HUES64 (cell line): Measurements from ENCODE around the gene KLHDC4.

Experiments used
- H3K27ac ChIP-seq: 2 replicates; pipeline ENCODE4 v1.7.0; 2013; ENCODE audit warnings: low read depth, low read length, inconsistent platforms
- H3K27me3 ChIP-seq: 2 replicates; pipeline ENCODE4 v1.6.1; 2013; ENCODE audit warnings: mild to moderate bottlenecking, low read length; ENCODE audit not compliant: insufficient read depth
- H3K36me3 ChIP-seq: 2 replicates; pipeline ENCODE4 v1.6.1; 2013; ENCODE audit warnings: mild to moderate bottlenecking, low read length; ENCODE audit not compliant: insufficient read depth
- H3K4me1 ChIP-seq: 2 replicates; pipeline ENCODE4 v1.6.1; 2013; ENCODE audit warnings: mild to moderate bottlenecking, low read length, moderate library complexity; ENCODE audit not compliant: insufficient read depth
- H3K4me3 ChIP-seq: 2 replicates; pipeline ENCODE4 v1.5.1; 2013; ENCODE audit warnings: mild to moderate bottlenecking, low read length, moderate library complexity
- H3K9ac ChIP-seq: 2 replicates; pipeline ENCODE4 v1.6.1; 2013; ENCODE audit warnings: mild to moderate bottlenecking, low read depth, low read length
- H3K9me3 ChIP-seq: 2 replicates; pipeline ENCODE4 v1.6.1; 2013; ENCODE audit warnings: low read depth, low read length; ENCODE audit not compliant: insufficient read depth
- WGBS: fragments of 150-250, 120-280 bp; methylation state at CpG from one replicate; pipeline ENCODE4 v1.1.7; 2013; ENCODE audit warnings: missing lambda C conversion rate; 5-methylcytosine and 5-hydroxymethylcytosine counted together

Gene KLHDC4

GRCh38 chr16:87680272-87680644 is 85.5 kb downstream of the KLHDC4 start:
- WGBS = 92% methylated on average over 17 of the region's 17 CpGs
- no peak overlapping the region for H3K27ac ChIP-seq
- H3K4me1 ChIP-seq = no peaks in the 10 kb centered on the region
- no peak overlapping the region for H3K9ac ChIP-seq
- no peak overlapping the region for H3K4me3 ChIP-seq
- H3K36me3 ChIP-seq = 0 out of 2 replicates have a peak, but pooled peaks cover 3% of the 10 kb centered on the region
- no peaks in the 10 kb centered on the region for H3K9me3 ChIP-seq
- no peaks in the 10 kb centered on the region for H3K27me3 ChIP-seq

- no peaks in the 10 kb centered on the region for H3K9me3 ChIP-seq
- H3K27me3 ChIP-seq = no peaks in the 10 kb centered on the region
- no peaks in the 10 kb centered on the region for H3K4me1 ChIP-seq
- 93% methylated on average over 18 of the region's 18 CpGs for WGBS
- H3K9ac ChIP-seq = no peak overlapping the region
- no peak overlapping the region for H3K4me3 ChIP-seq
- H3K36me3 ChIP-seq = 0 out of 2 replicates have a peak, but pooled peaks cover 3% of the 10 kb centered on the region
- no peak overlapping the region for H3K27ac ChIP-seq
Measured at GRCh38 chr16:87679593-87680271, 86.1 kb downstream of the KLHDC4 start.

- 0 out of 2 replicates have a peak, but pooled peaks cover 3% of the 10 kb centered on the region for H3K36me3 ChIP-seq
- no peak overlapping the region for H3K27ac ChIP-seq
- H3K4me1 ChIP-seq = no peaks in the 10 kb centered on the region
- H3K4me3 ChIP-seq = no peak overlapping the region
- H3K9me3 ChIP-seq = no peaks in the 10 kb centered on the region
- no peak overlapping the region for H3K9ac ChIP-seq
- 75% methylated on average over 14 of the region's 14 CpGs for WGBS
- no peaks in the 10 kb centered on the region for H3K27me3 ChIP-seq
Measured at GRCh38 chr16:87678618-87679017, 87.2 kb downstream of the KLHDC4 start.

GRCh38 chr16:87677830-87678229 is 88.0 kb downstream of the KLHDC4 start:
- H3K4me3 ChIP-seq = no peak overlapping the region
- H3K36me3 ChIP-seq = 0 out of 2 replicates have a peak, but pooled peaks cover 3% of the 10 kb centered on the region
- no peaks in the 10 kb centered on the region for H3K9me3 ChIP-seq
- H3K9ac ChIP-seq = no peak overlapping the region
- 90% methylated on average over 5 of the region's 5 CpGs for WGBS
- no peaks in the 10 kb centered on the region for H3K4me1 ChIP-seq
- H3K27me3 ChIP-seq = no peaks in the 10 kb centered on the region
- H3K27ac ChIP-seq = no peak overlapping the region

- no peak overlapping the region for H3K4me3 ChIP-seq
- 0 out of 2 replicates have a peak, but pooled peaks cover 3% of the 10 kb centered on the region for H3K36me3 ChIP-seq
- H3K27ac ChIP-seq = no peak overlapping the region
- WGBS = 54% methylated on average over 14 of the region's 15 CpGs
- H3K9ac ChIP-seq = no peak overlapping the region
- no peaks in the 10 kb centered on the region for H3K9me3 ChIP-seq
- no peaks in the 10 kb centered on the region for H3K4me1 ChIP-seq
- no peaks in the 10 kb centered on the region for H3K27me3 ChIP-seq
Measured at GRCh38 chr16:87675111-87675719, 90.6 kb downstream of the KLHDC4 start.

GRCh38 chr16:87674419-87674818 is 91.4 kb downstream of the KLHDC4 start:
- Histone ChIP-seq H3K4me3 (no peak overlapping the region), H3K9ac (no peak overlapping the region), H3K36me3 (0 out of 2 replicates have a peak, but pooled peaks cover 3% of the 10 kb centered on the region), H3K27me3 (no peaks in the 10 kb centered on the region), H3K9me3 (no peaks in the 10 kb centered on the region), H3K27ac (no peak overlapping the region), H3K4me1 (no peaks in the 10 kb centered on the region)
- WGBS = 96% methylated on average over 5 of the region's 5 CpGs

GRCh38 chr16:87671715-87672270 is 94.0 kb downstream of the KLHDC4 start:
- H3K9me3 ChIP-seq = no peaks in the 10 kb centered on the region
- H3K4me3 ChIP-seq = no peak overlapping the region
- H3K27me3 ChIP-seq = no peaks in the 10 kb centered on the region
- H3K27ac ChIP-seq = no peak overlapping the region
- H3K9ac ChIP-seq = no peak overlapping the region
- no peaks in the 10 kb centered on the region for H3K36me3 ChIP-seq
- 91% methylated on average over 20 of the region's 20 CpGs for WGBS
- no peaks in the 10 kb centered on the region for H3K4me1 ChIP-seq

- no peaks in the 10 kb centered on the region for H3K27me3 ChIP-seq
- 94% methylated on average over 13 of the region's 13 CpGs for WGBS
Measured at GRCh38 chr16:87671221-87671620, 94.6 kb downstream of the KLHDC4 start.

GRCh38 chr16:87669672-87670071 is 96.1 kb downstream of the KLHDC4 start:
- H3K4me3 ChIP-seq = no peak overlapping the region
- H3K9me3 ChIP-seq = no peaks in the 10 kb centered on the region
- no peak overlapping the region for H3K9ac ChIP-seq
- H3K27me3 ChIP-seq = no peaks in the 10 kb centered on the region
- WGBS = 89% methylated on average over 21 of the region's 21 CpGs
- H3K27ac ChIP-seq = no peak overlapping the region
- no peaks in the 10 kb centered on the region for H3K36me3 ChIP-seq
- no peaks in the 10 kb centered on the region for H3K4me1 ChIP-seq

More at GRCh38 chr16:87671221-87671620, 94.6 kb downstream of the KLHDC4 start:
- H3K9ac ChIP-seq = no peak overlapping the region
- no peak overlapping the region for H3K27ac ChIP-seq
- H3K9me3 ChIP-seq = no peaks in the 10 kb centered on the region
- H3K4me3 ChIP-seq = no peak overlapping the region
- H3K4me1 ChIP-seq = no peaks in the 10 kb centered on the region
- no peaks in the 10 kb centered on the region for H3K36me3 ChIP-seq

- H3K9me3 ChIP-seq = no peaks in the 10 kb centered on the region
- H3K36me3 ChIP-seq = no peaks in the 10 kb centered on the region
- H3K9ac ChIP-seq = no peak overlapping the region
- no peak overlapping the region for H3K4me3 ChIP-seq
- H3K27me3 ChIP-seq = no peaks in the 10 kb centered on the region
- H3K4me1 ChIP-seq = no peaks in the 10 kb centered on the region
- 96% methylated on average over 19 of the region's 19 CpGs for WGBS
- H3K27ac ChIP-seq = no peak overlapping the region
Measured at GRCh38 chr16:87667946-87668345, 97.8 kb downstream of the KLHDC4 start.

GRCh38 chr16:87667443-87667842 is 98.3 kb downstream of the KLHDC4 start:
- Histone ChIP-seq H3K27me3 (no peaks in the 10 kb centered on the region), H3K4me1 (no peaks in the 10 kb centered on the region), H3K4me3 (no peak overlapping the region), H3K9me3 (no peaks in the 10 kb centered on the region), H3K27ac (no peak overlapping the region), H3K36me3 (no peaks in the 10 kb centered on the region), H3K9ac (no peak overlapping the region)
- WGBS = 89% methylated on average over 7 of the region's 7 CpGs
